Fibroblast of lung (primary cell): ENCODE measurements around the gene TSSK6. TPM values are rescaled to one million over a fixed set of nuclear protein-coding genes. Genes with fewer than 3 reads are reported as not detected.

Experiments used
- DNase-seq, 2 donors: peaks; one replicate each; pipeline versions ENCODE4 v3.0.0 to v3.0.0-alpha.2; 2010; ENCODE audit warnings: low read depth in 2 of 2
- H2AFZ ChIP-seq: 2 replicates; pipeline ENCODE4 v1.5.1; 2012; ENCODE audit warnings: low read length, control low read depth, inconsistent platforms
- H3K27ac ChIP-seq: 2 replicates; pipeline ENCODE4 v1.5.1; 2011; ENCODE audit warnings: low read length, control low read depth; ENCODE audit not compliant: insufficient read depth
- H3K27me3 ChIP-seq: 2 replicates; pipeline ENCODE4 v1.5.1; 2011; ENCODE audit warnings: mild to moderate bottlenecking, low read length; ENCODE audit not compliant: control insufficient read depth, insufficient read depth
- H3K36me3 ChIP-seq: 2 replicates; pipeline ENCODE4 v1.5.1; 2011; ENCODE audit warnings: low read length; ENCODE audit not compliant: control insufficient read depth, insufficient read depth
- H3K4me1 ChIP-seq: 2 replicates; pipeline ENCODE4 v1.5.1; 2011; ENCODE audit warnings: low read length; ENCODE audit not compliant: control insufficient read depth, insufficient read depth; ENCODE audit errors: extremely low read depth
- H3K4me2 ChIP-seq: 2 replicates; pipeline ENCODE4 v1.5.1; 2011; ENCODE audit warnings: low read length, control low read depth; ENCODE audit not compliant: insufficient read depth; ENCODE audit errors: extremely low read depth
- H3K4me3 ChIP-seq, 4 experiments: fragments of 200-600 bp in 1 of 4; sonication (generic) in 1 of 4; replicated peaks in 1 of 4; 2 replicates each; pipeline ENCODE4 v1.5.1; 2011 to 2016; ENCODE audit warnings: low read length in 4 of 4, low read depth in 3 of 4, mild to moderate bottlenecking in 3 of 4, control low read depth in 2 of 4, inconsistent platforms in 1 of 4, mixed read lengths in 1 of 4; ENCODE audit not compliant: insufficient read depth in 1 of 4; ENCODE audit errors: control extremely low read depth in 1 of 4
- H3K79me2 ChIP-seq: 2 replicates; pipeline ENCODE4 v1.5.1; 2012; ENCODE audit warnings: mild to moderate bottlenecking, low read length, inconsistent platforms; ENCODE audit not compliant: control insufficient read depth, insufficient read depth
- H3K9ac ChIP-seq: 2 replicates; pipeline ENCODE4 v1.5.1; 2011; ENCODE audit warnings: mild to moderate bottlenecking, low read length, control low read depth; ENCODE audit not compliant: insufficient read depth
- H3K9me3 ChIP-seq: 2 replicates; pipeline ENCODE4 v1.5.1; 2012; ENCODE audit warnings: low read depth, low read length; ENCODE audit not compliant: control insufficient read depth, insufficient read depth
- H4K20me1 ChIP-seq: 2 replicates; pipeline ENCODE4 v1.5.1; 2011; ENCODE audit warnings: low read length; ENCODE audit not compliant: control insufficient read depth, insufficient read depth; ENCODE audit errors: extremely low read depth
- CTCF ChIP-seq, 2 donors: IDR thresholded peaks in 1 of 2; conservative IDR thresholded peaks in 1 of 2; 1 replicate in 1 of 2; 2 replicates in 1 of 2; pipeline ENCODE4 v1.5.1; 2011 to 2012; ENCODE audit warnings: low read length in 2 of 2, control low read depth in 1 of 2, inconsistent platforms in 1 of 2, low read depth in 1 of 2, mild to moderate bottlenecking in 1 of 2
- EZH2 ChIP-seq: IDR thresholded peaks from 2 replicates; pipeline ENCODE4 v1.5.1; 2012; ENCODE audit warnings: low read length, control low read depth, mild to moderate bottlenecking; ENCODE audit errors: missing control alignments
- polyA plus RNA-seq, 2 donors: library from polyadenylated mRNA; depleted of rRNA in 1 of 2; stranded (reverse) in 1 of 2; unstranded in 1 of 2; fragments of >200 nt; gene quantifications; 2 replicates each; pipeline ENCODE4 v1.2.1, GENCODE V29; 2011 to 2012; ENCODE audit warnings: missing spikeins in 1 of 2
- total RNA-seq: library from RNA; depleted of rRNA; stranded (reverse); fragments of >200 nt; gene quantifications from 2 replicates; pipeline ENCODE4 v1.2.1, GENCODE V29; 2014

The TSSK6 gene
- total and polyA plus RNA-seq, 2 donors (not counting 1 experiment from before 2014, with no cell fraction given) = 0.47 to 5.8 TPM

- no peak overlapping the region for H3K9ac ChIP-seq
- DNase-seq = no peak
Observed at GRCh38 chr19:19558055-19558454, 42.7 kb upstream of the TSSK6 start.

GRCh38 chr19:19554074-19555023 lies 39.0 kb upstream of the TSSK6 start:
- TF ChIP-seq EZH2 (no peak), CTCF (conservative IDR thresholded peaks at IDR 0.05 in 1 of 2, IDR thresholded peaks at IDR 0.05 in 1 of 2; ENCODE audit: low read depth in 1 of 2, low read length in 2 of 2) (peak; percentile 50 to 75)
- peak; percentile 35 to 36 for DNase-seq
- H4K20me1 ChIP-seq = no peaks in the 10 kb centered on the region
- H3K36me3 ChIP-seq = no peaks in the 10 kb centered on the region
- no peak overlapping the region for H3K27ac ChIP-seq
- H3K9me3 ChIP-seq = no peaks in the 10 kb centered on the region
- no peaks in the 10 kb centered on the region for H3K27me3 ChIP-seq
- H3K4me1 ChIP-seq = no peaks in the 10 kb centered on the region
- H2AFZ ChIP-seq = no peak overlapping the region
- H3K4me2 ChIP-seq = no peak overlapping the region
- no peak overlapping the region for H3K4me3 ChIP-seq
- H3K79me2 ChIP-seq = no peaks in the 10 kb centered on the region
- H3K9ac ChIP-seq = no peak overlapping the region

More at GRCh38 chr19:19558055-19558454, 42.7 kb upstream of the TSSK6 start:
- H4K20me1 ChIP-seq = no peaks in the 10 kb centered on the region
- no peaks in the 10 kb centered on the region for H3K79me2 ChIP-seq
- H3K4me1 ChIP-seq = no peaks in the 10 kb centered on the region
- H3K4me3 ChIP-seq = no peak overlapping the region
- H3K9me3 ChIP-seq = no peaks in the 10 kb centered on the region
- H3K4me2 ChIP-seq = no peak overlapping the region
- H2AFZ ChIP-seq = no peak overlapping the region
- H3K27me3 ChIP-seq = no peaks in the 10 kb centered on the region
- H3K36me3 ChIP-seq = no peaks in the 10 kb centered on the region
- TF ChIP-seq EZH2 (no peak), CTCF (conservative IDR thresholded peaks at IDR 0.05 in 1 of 2, IDR thresholded peaks at IDR 0.05 in 1 of 2; ENCODE audit: low read depth in 1 of 2, low read length in 2 of 2) (no peak)
- no peak overlapping the region for H3K27ac ChIP-seq

- Histone ChIP-seq H3K27me3 (peaks cover 4% of the 10 kb centered on the region), H3K27ac (no peak overlapping the region), H4K20me1 (no peaks in the 10 kb centered on the region), H3K4me1 (no peaks in the 10 kb centered on the region), H3K36me3 (no peaks in the 10 kb centered on the region), H3K9me3 (no peaks in the 10 kb centered on the region), H3K9ac (no peak overlapping the region), H2AFZ (no peak overlapping the region), H3K79me2 (no peaks in the 10 kb centered on the region), H3K4me3 (no peak overlapping the region), H3K4me2 (no peak overlapping the region)
- TF ChIP-seq EZH2 = no peak
- no peak for TF ChIP-seq CTCF (conservative IDR thresholded peaks at IDR 0.05 in 1 of 2, IDR thresholded peaks at IDR 0.05 in 1 of 2; ENCODE audit: low read depth in 1 of 2, low read length in 2 of 2)
- no peak for DNase-seq
Observed at GRCh38 chr19:19553670-19554069, 38.3 kb upstream of the TSSK6 start.
